NCI-H146 (cell line): ENCODE data around the gene TAOK1.
"Not testable (repeated sequence)": the region's sequence is repeated elsewhere in the genome, so short reads cannot be mapped to it uniquely, and the experiment has no call there.

Experiments
- DNase-seq: peaks from one replicate; lab custom pipeline; 2025; lab: John Stamatoyannopoulos, UW

TAOK1 gene

GRCh38 chr17:29445844-29446243 is 55.7 kb downstream of the TAOK1 start:
- DNase-seq = peak; percentile 1

- no peak for DNase-seq
Measured at GRCh38 chr17:29449865-29450671, 59.9 kb downstream of the TAOK1 start.

GRCh38 chr17:29451121-29451742 is 61.1 kb downstream of the TAOK1 start:
- DNase-seq = no peak

- no peak for DNase-seq
Measured at GRCh38 chr17:29458066-29458465, 67.9 kb downstream of the TAOK1 start.

- DNase-seq = no peak
Measured at GRCh38 chr17:29461483-29462206, 71.5 kb downstream of the TAOK1 start.

GRCh38 chr17:29469276-29469675 is 79.1 kb downstream of the TAOK1 start:
- DNase-seq = no peak

- DNase-seq = not testable (repeated sequence)
Measured at GRCh38 chr17:29473437-29473836, 83.3 kb downstream of the TAOK1 start.

GRCh38 chr17:29474297-29474696 is 84.1 kb downstream of the TAOK1 start:
- DNase-seq = no peak

GRCh38 chr17:29475891-29476290 is 85.7 kb downstream of the TAOK1 start:
- no peak for DNase-seq

- not testable (repeated sequence) for DNase-seq
Measured at GRCh38 chr17:29480249-29480928, 90.2 kb downstream of the TAOK1 start.

GRCh38 chr17:29483503-29483902 is 93.3 kb downstream of the TAOK1 start:
- no peak for DNase-seq

- DNase-seq = no peak
Measured at GRCh38 chr17:29495011-29495410, 104.8 kb downstream of the TAOK1 start.

- DNase-seq = no peak
Measured at GRCh38 chr17:29504711-29505110, 114.5 kb downstream of the TAOK1 start.

- DNase-seq = no peak
Measured at GRCh38 chr17:29505836-29506235, 115.7 kb downstream of the TAOK1 start.

- no peak for DNase-seq
Measured at GRCh38 chr17:29510953-29511352, 120.8 kb downstream of the TAOK1 start.

- DNase-seq = no peak
Measured at GRCh38 chr17:29514792-29515191, 124.6 kb downstream of the TAOK1 start.

GRCh38 chr17:29518359-29518758 is 128.2 kb downstream of the TAOK1 start:
- no peak for DNase-seq

- DNase-seq = no peak
Measured at GRCh38 chr17:29524692-29525091, 134.5 kb downstream of the TAOK1 start.

- DNase-seq = no peak
Measured at GRCh38 chr17:29526322-29526721, 136.2 kb downstream of the TAOK1 start.

GRCh38 chr17:29533976-29534375 is 143.8 kb downstream of the TAOK1 start:
- DNase-seq = no peak

GRCh38 chr17:29544066-29544465 is 153.9 kb downstream of the TAOK1 start:
- DNase-seq = no peak

GRCh38 chr17:29546085-29546484 is 155.9 kb downstream of the TAOK1 start:
- DNase-seq = no peak
